Suprapubic skin (tissue), 4 donors: ENCODE results near the gene GPATCH1. TPM values are rescaled to one million over a fixed set of nuclear protein-coding genes. Genes with fewer than 3 reads are reported as not detected.

Experiments
- DNase-seq, 2 donors: peaks; one replicate each; pipeline ENCODE4 v3.0.0-alpha.2; 2019; ENCODE audit warnings: low spot score in 2 of 2
- H3K27ac ChIP-seq: fragments of 200-600 bp; sonication (generic); one replicate; pipeline ENCODE4 v1.5.1; 2019
- H3K27me3 ChIP-seq: fragments of 200-600 bp; sonication (generic); one replicate; pipeline ENCODE4 v1.5.1; 2019
- H3K36me3 ChIP-seq: fragments of 200-600 bp; sonication (generic); one replicate; pipeline ENCODE4 v1.5.1; 2019
- H3K4me1 ChIP-seq: fragments of 200-600 bp; sonication (generic); one replicate; pipeline ENCODE4 v1.5.1; 2019
- H3K4me3 ChIP-seq: fragments of 200-600 bp; sonication (generic); one replicate; pipeline ENCODE4 v1.5.1; 2019; ENCODE audit warnings: mild to moderate bottlenecking
- H3K9me3 ChIP-seq: fragments of 200-600 bp; sonication (generic); one replicate; pipeline ENCODE4 v1.5.1; 2019
- EP300 ChIP-seq: sonication (generic); formaldehyde crosslinking; IDR thresholded peaks from one replicate; pipeline ENCODE4 v1.6.1; 2017; ENCODE audit warnings: antibody characterized with exemption
- POLR2A ChIP-seq, 2 donors: fragments of 450-650 bp; IDR thresholded peaks; one replicate each; pipeline ENCODE4 v1.6.1; 2017; ENCODE audit warnings: antibody characterized with exemption in 2 of 2, mild to moderate bottlenecking in 2 of 2, moderate library complexity in 2 of 2
- POLR2AphosphoS5 ChIP-seq, 3 donors: sonication (generic); formaldehyde crosslinking; IDR thresholded peaks; one replicate each; pipeline ENCODE4 v1.6.1; 2017; ENCODE audit warnings: antibody characterized with exemption in 3 of 3
- WGBS: methylation state at CpG from one replicate; pipeline ENCODE4 v1.1.5; 2018; 5-methylcytosine and 5-hydroxymethylcytosine counted together
- total RNA-seq, 4 donors: library from RNA; depleted of rRNA; stranded (reverse); fragments of >200 nt; gene quantifications; one replicate each; pipeline ENCODE4 v1.1.0, GENCODE V29; 2016
- TF ChIP-seq, protein P1 (sequence below), 2 donors: fragments of 200-600 bp in 1 of 2; fragments of 450-650 bp in 1 of 2; sonication (generic) in 1 of 2; IDR thresholded peaks; one replicate each; pipeline ENCODE4 v1.5.1; 2016 to 2019; ENCODE audit warnings: antibody characterized with exemption in 2 of 2, mild to moderate bottlenecking in 1 of 2, moderate library complexity in 1 of 2

GPATCH1 gene
- total RNA-seq, 4 donors from 2014 or later = 8.0 to 29.3 (median 14.3) TPM

DNA sequence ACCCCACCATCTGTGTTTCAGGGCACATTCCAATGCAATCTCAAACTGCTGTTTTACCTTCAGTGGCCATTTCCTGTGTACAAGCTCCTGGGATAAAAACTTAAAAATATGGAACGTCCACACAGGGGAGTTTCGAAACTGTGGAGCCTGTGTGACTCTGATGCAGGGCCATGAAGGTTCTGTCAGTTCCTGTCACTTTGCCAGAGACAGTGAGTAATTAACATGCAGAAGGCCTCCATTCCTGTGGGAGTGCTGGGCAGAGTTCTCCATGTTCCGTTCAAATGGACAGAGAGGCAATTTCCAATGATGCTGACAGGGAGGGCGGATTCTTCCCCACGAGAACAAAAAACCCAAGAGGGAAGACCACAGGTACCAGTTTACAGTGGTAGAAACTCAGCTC, 75.4 kb downstream of the GPATCH1 start:
- Histone ChIP-seq H3K27ac (no peak overlapping the region), H3K9me3 (no peaks in the 10 kb centered on the region), H3K4me1 (no peaks in the 10 kb centered on the region), H3K27me3 (no peaks in the 10 kb centered on the region), H3K36me3 (no peaks in the 10 kb centered on the region), H3K4me3 (no peak overlapping the region)
- TF ChIP-seq, protein P1, sequence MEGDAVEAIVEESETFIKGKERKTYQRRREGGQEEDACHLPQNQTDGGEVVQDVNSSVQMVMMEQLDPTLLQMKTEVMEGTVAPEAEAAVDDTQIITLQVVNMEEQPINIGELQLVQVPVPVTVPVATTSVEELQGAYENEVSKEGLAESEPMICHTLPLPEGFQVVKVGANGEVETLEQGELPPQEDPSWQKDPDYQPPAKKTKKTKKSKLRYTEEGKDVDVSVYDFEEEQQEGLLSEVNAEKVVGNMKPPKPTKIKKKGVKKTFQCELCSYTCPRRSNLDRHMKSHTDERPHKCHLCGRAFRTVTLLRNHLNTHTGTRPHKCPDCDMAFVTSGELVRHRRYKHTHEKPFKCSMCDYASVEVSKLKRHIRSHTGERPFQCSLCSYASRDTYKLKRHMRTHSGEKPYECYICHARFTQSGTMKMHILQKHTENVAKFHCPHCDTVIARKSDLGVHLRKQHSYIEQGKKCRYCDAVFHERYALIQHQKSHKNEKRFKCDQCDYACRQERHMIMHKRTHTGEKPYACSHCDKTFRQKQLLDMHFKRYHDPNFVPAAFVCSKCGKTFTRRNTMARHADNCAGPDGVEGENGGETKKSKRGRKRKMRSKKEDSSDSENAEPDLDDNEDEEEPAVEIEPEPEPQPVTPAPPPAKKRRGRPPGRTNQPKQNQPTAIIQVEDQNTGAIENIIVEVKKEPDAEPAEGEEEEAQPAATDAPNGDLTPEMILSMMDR (IDR thresholded peaks at IDR 0.05) = no peak
- TF ChIP-seq POLR2A (IDR thresholded peaks at IDR 0.05) = no peak
- no peak for DNase-seq
- WGBS = 77% methylated on average over 5 of the region's 5 CpGs

DNA sequence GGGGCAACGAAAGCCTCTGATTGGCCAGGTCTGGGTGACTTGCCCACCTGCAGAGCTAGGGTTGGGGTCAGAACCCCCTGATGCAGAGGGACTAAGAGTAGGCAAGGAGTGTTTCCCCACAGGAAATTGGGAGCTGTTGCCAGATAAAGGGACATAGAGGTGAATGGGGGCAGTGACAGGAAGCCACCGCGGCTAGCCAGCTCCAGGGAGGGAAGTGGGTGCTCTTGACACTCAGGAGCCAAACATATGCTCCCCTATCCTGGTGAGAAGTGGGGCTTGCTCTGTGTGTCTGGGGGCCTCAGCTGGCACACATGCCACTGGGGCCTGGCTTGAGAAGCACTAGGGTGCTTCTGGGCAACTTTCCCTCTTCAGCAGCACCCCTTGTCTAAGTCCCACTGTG, 76.9 kb downstream of the GPATCH1 start:
- WGBS = 60% methylated on average over 3 of the region's 3 CpGs
- no peak for TF ChIP-seq EP300
- TF ChIP-seq, protein P1 (IDR thresholded peaks at IDR 0.05) = no peak
- TF ChIP-seq POLR2AphosphoS5 (IDR thresholded peaks at IDR 0.05) = no peak
- no peak for TF ChIP-seq POLR2A (IDR thresholded peaks at IDR 0.05)
- Histone ChIP-seq H3K27me3 (no peaks in the 10 kb centered on the region), H3K4me1 (no peaks in the 10 kb centered on the region), H3K4me3 (no peak overlapping the region), H3K27ac (no peak overlapping the region), H3K36me3 (no peaks in the 10 kb centered on the region), H3K9me3 (no peaks in the 10 kb centered on the region)
- no peak for DNase-seq

DNA sequence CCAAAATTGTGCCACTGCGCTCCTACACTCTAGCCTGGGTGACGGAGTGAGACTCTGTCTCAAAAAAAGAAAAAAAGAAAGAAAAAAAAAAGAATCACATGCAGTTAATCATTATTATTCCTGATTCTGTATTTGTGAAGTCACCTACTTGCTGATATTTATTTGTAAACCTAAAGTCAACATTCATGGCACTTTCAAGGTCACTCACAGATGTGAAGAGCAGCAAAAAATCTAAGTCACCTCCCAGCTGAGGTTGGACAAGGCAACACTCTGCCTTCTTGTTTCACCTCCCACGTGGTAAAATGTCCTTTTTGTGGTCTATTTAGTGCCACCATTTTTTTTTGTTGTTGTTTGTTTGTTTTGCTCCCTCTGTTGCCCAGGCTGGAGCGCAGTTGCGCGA, 77.4 kb downstream of the GPATCH1 start:
- WGBS = 95% methylated on average over 6 of the region's 6 CpGs
- Histone ChIP-seq H3K27me3 (no peaks in the 10 kb centered on the region), H3K9me3 (no peaks in the 10 kb centered on the region), H3K27ac (no peak overlapping the region), H3K4me3 (no peak overlapping the region), H3K4me1 (no peaks in the 10 kb centered on the region), H3K36me3 (no peaks in the 10 kb centered on the region)
- DNase-seq = no peak
- TF ChIP-seq, protein P1 (IDR thresholded peaks at IDR 0.05) = no peak
- no peak for TF ChIP-seq EP300
- no peak for TF ChIP-seq POLR2A (IDR thresholded peaks at IDR 0.05)
- no peak for TF ChIP-seq POLR2AphosphoS5 (IDR thresholded peaks at IDR 0.05)

DNA sequence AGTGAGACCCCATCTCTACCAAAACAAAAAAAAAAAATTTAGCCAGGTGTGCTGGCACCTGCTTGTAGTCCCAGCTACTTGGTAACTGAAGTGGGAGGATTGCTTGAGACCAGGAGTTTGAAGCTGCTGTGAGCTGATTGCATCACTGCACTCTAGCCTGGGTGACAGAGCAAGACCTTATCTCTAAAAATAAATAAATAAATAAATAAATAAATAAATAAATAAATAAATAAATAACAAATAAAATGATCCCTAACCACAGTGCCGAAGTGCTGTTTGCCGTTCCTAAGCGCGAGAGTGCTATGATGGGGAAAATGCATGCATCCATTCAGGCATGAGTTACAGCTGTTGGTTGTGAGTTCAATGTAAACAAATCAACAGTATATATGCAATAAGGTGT, 78.2 kb downstream of the GPATCH1 start:
- no peaks in the 10 kb centered on the region for H3K4me1 ChIP-seq
- H3K9me3 ChIP-seq = no peaks in the 10 kb centered on the region
- TF ChIP-seq, protein P1 (IDR thresholded peaks at IDR 0.05) = no peak
- TF ChIP-seq POLR2AphosphoS5 (IDR thresholded peaks at IDR 0.05) = no peak
- TF ChIP-seq EP300 = no peak
- no peak for TF ChIP-seq POLR2A (IDR thresholded peaks at IDR 0.05)
- H3K27ac ChIP-seq = no peak overlapping the region
- no peaks in the 10 kb centered on the region for H3K36me3 ChIP-seq
- no peaks in the 10 kb centered on the region for H3K27me3 ChIP-seq
- 83% methylated on average over 4 of the region's 4 CpGs for WGBS
- H3K4me3 ChIP-seq = no peak overlapping the region
- DNase-seq = no peak

DNA sequence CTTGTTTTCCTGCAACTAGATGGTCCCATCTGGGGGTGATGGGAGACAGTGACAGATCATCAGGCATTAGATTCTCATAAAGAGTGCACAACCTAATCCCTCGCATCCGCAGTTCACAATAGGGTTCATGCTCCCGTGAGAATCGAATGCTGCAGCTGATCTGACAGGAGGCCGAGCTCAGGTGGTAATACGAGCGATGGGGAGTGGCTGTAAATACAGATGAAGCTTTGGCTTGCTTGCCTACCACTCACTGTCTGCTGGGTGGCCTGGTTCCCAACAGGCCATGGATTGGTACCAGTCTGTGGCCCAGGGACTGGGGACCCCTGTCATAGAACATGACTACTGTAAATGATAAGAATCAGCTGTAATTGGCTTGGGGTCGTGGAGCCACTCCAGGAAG, 78.9 kb downstream of the GPATCH1 start:
- H3K27me3 ChIP-seq = no peaks in the 10 kb centered on the region
- no peaks in the 10 kb centered on the region for H3K36me3 ChIP-seq
- H3K27ac ChIP-seq = no peak overlapping the region
- TF ChIP-seq POLR2AphosphoS5 (IDR thresholded peaks at IDR 0.05) (no peak), POLR2A (IDR thresholded peaks at IDR 0.05) (no peak), EP300 (no peak)
- TF ChIP-seq, protein P1 (IDR thresholded peaks at IDR 0.05) = no peak
- no peak for DNase-seq
- no peak overlapping the region for H3K4me3 ChIP-seq
- WGBS = 89% methylated on average over 8 of the region's 8 CpGs
- H3K9me3 ChIP-seq = no peaks in the 10 kb centered on the region
- H3K4me1 ChIP-seq = no peaks in the 10 kb centered on the region
